ENCODE measurements around the gene CAPN8. TPM values are rescaled to one million over a fixed set of nuclear protein-coding genes. Genes with fewer than 3 reads are reported as not detected.
"Not testable (repeated sequence)": the region's sequence is repeated elsewhere in the genome, so short reads cannot be mapped to it uniquely, and the experiment has no call there.

Gene CAPN8
- total and polyA plus RNA-seq, 3 donors from 2014 or later, result 1.4 to 4.3 (median 3.2) TPM

- WGBS, 2 donors, result 84 to 96% methylated on average over 2 of the region's 2 CpGs
- Histone ChIP-seq H3K4me1 (no peaks in the 10 kb centered on the region), H3K4me3 (no peak overlapping the region), H3K9me3 (no peaks in the 10 kb centered on the region), H3K27ac (no peak overlapping the region), H3K27me3 (no peaks in the 10 kb centered on the region), H3K36me3 (ENCODE audit: low read depth, missing control alignments) (no peaks in the 10 kb centered on the region)
- intact Hi-C loops (cut with DNase I; ENCODE audit: low total_unique reads), result no loop called here
- no peak for DNase-seq
- TF ChIP-seq CTCF (IDR thresholded peaks at IDR 0.05) (no peak), POLR2A (IDR thresholded peaks at IDR 0.05) (no peak)
Observed at GRCh38 chr1:223521150-223521549, 144.4 kb downstream of the CAPN8 start.

- Histone ChIP-seq H3K9me3 (no peaks in the 10 kb centered on the region), H3K36me3 (ENCODE audit: low read depth, missing control alignments) (no peaks in the 10 kb centered on the region), H3K27ac (no peak overlapping the region), H3K4me3 (no peak overlapping the region), H3K4me1 (no peaks in the 10 kb centered on the region), H3K27me3 (no peaks in the 10 kb centered on the region)
- TF ChIP-seq CTCF (IDR thresholded peaks at IDR 0.05), result no peak
- TF ChIP-seq POLR2A (IDR thresholded peaks at IDR 0.05), result no peak
- intact Hi-C loops (cut with DNase I; ENCODE audit: low total_unique reads), result no loop called here
- 93 to 96% methylated on average over 4 of the region's 4 CpGs for WGBS, 2 donors
- DNase-seq, result no peak
Observed at GRCh38 chr1:223520200-223520599, 145.3 kb downstream of the CAPN8 start.

GRCh38 chr1:223519116-223519515 lies 146.4 kb downstream of the CAPN8 start:
- no peaks in the 10 kb centered on the region for H3K9me3 ChIP-seq
- WGBS, 2 donors, result 88 to 89% methylated on average over 2 of the region's 2 CpGs
- intact Hi-C loops (cut with DNase I; ENCODE audit: low total_unique reads), result no loop called here
- no peak for TF ChIP-seq CTCF (IDR thresholded peaks at IDR 0.05)
- TF ChIP-seq POLR2A (IDR thresholded peaks at IDR 0.05), result no peak
- no peaks in the 10 kb centered on the region for H3K36me3 ChIP-seq (ENCODE audit: low read depth, missing control alignments)
- H3K27me3 ChIP-seq, result no peaks in the 10 kb centered on the region
- no peak for DNase-seq
- no peak overlapping the region for H3K27ac ChIP-seq
- no peak overlapping the region for H3K4me3 ChIP-seq
- no peaks in the 10 kb centered on the region for H3K4me1 ChIP-seq

GRCh38 chr1:223518553-223518952 lies 146.9 kb downstream of the CAPN8 start:
- H3K9me3 ChIP-seq; intact Hi-C loops (cut with DNase I; ENCODE audit: low total_unique reads): not testable (repeated sequence)

GRCh38 chr1:223515926-223516325 lies 149.6 kb downstream of the CAPN8 start:
- no peak overlapping the region for H3K4me3 ChIP-seq
- 75 to 85% methylated on average over 5 to 6 of the region's 7 CpGs for WGBS, 2 donors

More at GRCh38 chr1:223518553-223518952, 146.9 kb downstream of the CAPN8 start:
- H3K27ac ChIP-seq; H3K4me1 ChIP-seq; H3K36me3 ChIP-seq (ENCODE audit: low read depth, missing control alignments); H3K27me3 ChIP-seq; DNase-seq; H3K4me3 ChIP-seq: not testable (repeated sequence)
- 78 to 81% methylated on average over 1 of the region's 1 CpG for WGBS, 2 donors

More at GRCh38 chr1:223515926-223516325, 149.6 kb downstream of the CAPN8 start:
- Histone ChIP-seq H3K9me3 (no peaks in the 10 kb centered on the region), H3K4me1 (no peaks in the 10 kb centered on the region), H3K27me3 (no peaks in the 10 kb centered on the region), H3K27ac (no peak overlapping the region), H3K36me3 (ENCODE audit: low read depth, missing control alignments) (no peaks in the 10 kb centered on the region)
- TF ChIP-seq POLR2A (IDR thresholded peaks at IDR 0.05) (no peak), CTCF (IDR thresholded peaks at IDR 0.05) (no peak)
- intact Hi-C loops (cut with DNase I; ENCODE audit: low total_unique reads), result no loop called here
- DNase-seq, result no peak

Data from testis (tissue), 3 donors.